Activated gamma-delta T cell (primary cell): ENCODE measurements around the gene TMC5.

Experiments used
- DNase-seq: peaks from one replicate; lab custom pipeline; 2025; lab: John Stamatoyannopoulos, UW

The TMC5 gene

DNA sequence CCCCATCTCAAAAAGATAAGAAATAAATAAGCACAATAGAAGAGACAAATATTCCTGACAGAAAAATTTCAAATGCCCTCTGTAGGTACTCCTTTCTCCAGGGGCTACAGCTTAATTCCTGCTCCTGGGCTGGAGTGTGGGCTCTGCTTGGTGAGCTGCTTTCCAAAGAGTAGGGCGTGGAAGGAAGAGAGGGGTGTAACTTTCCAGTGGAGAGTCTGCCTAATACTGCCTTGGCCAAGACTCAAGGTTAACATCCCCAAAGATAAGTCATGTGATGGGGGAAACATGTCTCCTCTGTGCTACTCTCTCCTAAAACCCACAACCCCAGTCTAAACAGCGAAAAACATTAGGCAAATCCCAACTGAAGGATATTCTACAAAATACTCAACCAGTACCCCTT lies 42.7 kb downstream of the TMC5 start:
- no peak for DNase-seq

- DNase-seq, result no peak
These were observed 46.0 kb downstream of the TMC5 start for GRCh38 chr16:19463468-19464315.

GRCh38 chr16:19468300-19468699 lies 50.6 kb downstream of the TMC5 start:
- no peak for DNase-seq

DNA sequence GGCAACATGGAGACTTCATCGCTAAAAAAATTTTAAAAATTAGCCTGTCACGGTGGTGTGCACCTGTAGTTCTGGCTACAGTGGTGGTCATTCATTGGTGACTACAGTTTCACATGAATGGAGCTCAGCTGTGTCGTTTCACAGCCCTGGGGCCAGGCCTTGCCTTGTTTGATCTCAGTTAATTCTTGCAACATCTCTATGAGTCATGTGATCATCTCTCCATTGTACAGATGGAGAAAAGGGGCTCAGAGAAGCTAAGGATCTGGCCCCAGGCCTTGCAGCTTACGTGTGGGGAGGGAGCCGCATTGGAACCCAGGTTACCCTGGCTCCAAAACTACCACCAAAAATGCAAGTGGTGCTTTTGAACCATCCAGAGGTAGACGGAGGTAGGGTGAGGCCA lies 54.8 kb downstream of the TMC5 start:
- DNase-seq, result no peak

DNA sequence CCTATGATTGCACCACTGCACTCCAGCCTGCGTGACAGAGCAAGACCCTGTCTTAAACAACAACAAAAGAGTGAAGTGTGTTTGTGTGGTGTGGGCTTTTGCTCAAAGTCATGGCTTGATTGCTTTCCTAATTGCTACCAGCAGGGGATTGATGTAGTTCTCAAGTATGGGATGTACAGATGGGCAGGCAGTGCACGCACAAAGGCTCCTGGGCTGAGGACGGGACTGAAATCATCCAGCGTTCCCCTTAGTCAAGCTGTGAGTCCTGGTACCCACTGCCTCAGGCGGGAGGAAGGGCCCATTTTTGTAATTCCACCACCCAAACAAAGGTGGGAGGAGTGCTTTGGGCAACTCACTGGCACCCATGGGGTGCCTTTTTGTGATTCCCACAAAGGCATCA lies 56.9 kb downstream of the TMC5 start:
- DNase-seq, result no peak

DNA sequence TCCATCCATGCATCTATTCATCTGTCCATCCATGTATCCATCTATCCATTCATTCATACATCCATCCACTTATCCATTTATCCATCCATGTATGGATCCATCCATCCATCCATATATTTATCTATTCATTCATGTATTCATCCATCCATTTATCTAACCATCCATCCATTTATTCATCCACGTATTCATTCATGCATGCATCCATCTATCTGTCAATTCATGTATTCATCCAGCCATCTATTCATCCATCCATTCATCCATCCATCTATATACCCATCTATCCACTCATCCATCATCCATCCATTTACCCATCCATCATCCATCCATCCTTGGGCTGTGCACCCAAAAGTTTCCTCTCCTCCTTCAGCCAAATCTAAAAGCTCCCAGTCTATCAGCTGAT lies 60.8 kb downstream of the TMC5 start:
- no peak for DNase-seq

- DNase-seq, result no peak
These were observed 61.6 kb downstream of the TMC5 start for GRCh38 chr16:19479302-19479721.

GRCh38 chr16:19481296-19481695 lies 63.6 kb downstream of the TMC5 start:
- no peak for DNase-seq

GRCh38 chr16:19481769-19482168 lies 64.1 kb downstream of the TMC5 start:
- DNase-seq, result no peak

- no peak for DNase-seq
These were observed 64.6 kb downstream of the TMC5 start for GRCh38 chr16:19482291-19482690.

DNA sequence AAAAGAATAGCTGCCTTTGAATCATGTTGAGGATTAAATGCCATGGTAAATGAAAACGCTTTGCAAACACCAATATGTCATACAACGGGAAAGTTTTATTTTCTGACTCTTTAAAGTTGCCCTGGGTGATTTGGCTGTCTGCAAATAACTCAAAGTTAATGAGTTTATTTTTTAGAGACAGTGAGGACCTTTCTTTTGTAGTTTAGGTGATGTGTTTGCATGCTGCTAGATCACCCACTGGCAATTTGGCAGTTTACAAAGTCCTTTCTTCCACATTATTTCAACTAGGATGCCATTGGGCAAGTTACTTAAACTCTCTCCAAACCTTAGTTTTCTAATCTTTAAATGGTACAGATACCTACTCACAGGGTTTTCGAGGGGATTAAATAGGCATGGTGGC lies 66.4 kb downstream of the TMC5 start:
- DNase-seq, result no peak

DNA sequence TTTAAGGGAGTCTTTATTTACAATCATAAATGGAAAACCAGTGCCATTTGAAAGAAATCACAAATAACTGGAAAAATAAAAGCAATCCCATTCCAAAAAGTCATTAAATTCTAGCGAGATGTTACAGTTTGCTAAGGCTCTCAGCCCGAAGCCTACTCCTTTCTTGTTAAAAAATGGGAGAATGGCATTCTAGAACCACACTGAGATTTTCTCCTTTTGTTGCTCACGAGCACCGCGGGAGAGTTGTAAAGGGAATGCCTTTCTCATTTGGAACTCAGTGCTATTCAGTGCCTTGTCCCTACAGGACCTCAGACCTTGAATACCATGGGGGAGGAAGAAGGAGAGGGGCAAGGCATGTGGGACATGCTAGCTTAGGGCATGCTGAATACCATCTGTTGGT lies 67.9 kb downstream of the TMC5 start:
- DNase-seq, result no peak

GRCh38 chr16:19486051-19486450 lies 68.4 kb downstream of the TMC5 start:
- no peak for DNase-seq

GRCh38 chr16:19486750-19487325 lies 69.2 kb downstream of the TMC5 start:
- DNase-seq, result no peak

GRCh38 chr16:19488213-19488640 lies 70.5 kb downstream of the TMC5 start:
- no peak for DNase-seq

- no peak for DNase-seq
These were observed 72.9 kb downstream of the TMC5 start for GRCh38 chr16:19490619-19491018.

GRCh38 chr16:19497176-19497575 lies 79.5 kb downstream of the TMC5 start:
- no peak for DNase-seq

DNA sequence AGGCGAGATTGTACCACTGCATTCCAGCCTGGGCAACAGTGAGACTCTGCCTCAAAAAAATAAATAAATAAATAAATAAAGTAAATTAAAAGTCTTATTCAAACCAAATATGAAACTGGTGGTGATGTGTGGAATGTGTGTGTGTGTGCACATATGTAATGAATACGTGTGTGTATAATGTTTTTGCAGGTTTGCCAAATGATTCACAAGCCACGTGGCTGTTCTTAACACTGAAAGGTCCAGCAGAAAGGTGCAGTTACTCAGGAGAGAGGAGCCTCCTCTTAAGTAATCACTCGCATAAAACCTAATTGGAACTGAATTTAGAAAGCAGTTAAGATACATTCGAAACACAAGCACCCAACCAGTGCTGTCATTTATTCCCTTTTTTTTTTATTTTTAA lies 81.3 kb downstream of the TMC5 start:
- no peak for DNase-seq

- no peak for DNase-seq
These were observed 81.8 kb downstream of the TMC5 start for GRCh38 chr16:19499481-19499880.

DNA sequence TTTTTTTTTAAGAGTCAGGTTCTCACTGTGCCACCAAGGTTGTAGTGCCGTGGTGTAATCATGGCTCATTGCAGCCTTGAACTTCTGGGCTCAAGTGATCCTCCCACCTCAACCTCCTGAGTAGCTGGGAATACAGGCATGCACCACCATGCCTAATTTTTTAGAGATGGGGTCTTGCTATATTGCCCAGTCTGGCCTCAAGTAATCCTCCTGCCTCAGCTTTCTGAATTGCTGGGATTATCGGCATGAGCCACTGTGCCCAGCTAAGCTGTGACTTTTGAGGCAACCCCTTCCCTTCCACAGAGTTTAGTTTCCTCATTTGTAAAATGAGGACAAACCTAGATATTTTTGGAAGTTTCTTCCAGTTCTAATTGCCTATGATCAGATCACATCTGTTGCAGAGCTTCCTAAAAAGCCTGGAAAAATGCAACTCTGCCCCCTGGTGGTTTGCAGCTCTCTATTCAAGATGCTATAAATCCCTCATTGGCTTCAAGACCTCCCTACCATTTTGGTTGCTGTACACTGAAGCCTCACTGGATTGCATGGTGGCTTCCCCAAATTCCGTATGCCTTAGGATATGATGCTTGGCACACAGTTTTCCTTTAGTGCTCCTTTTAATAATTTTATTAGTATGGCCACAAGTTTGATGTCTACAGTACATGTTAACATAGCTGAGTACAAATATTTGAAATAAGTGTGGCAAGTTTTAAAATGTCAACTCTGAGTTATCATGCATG lies 84.9 kb downstream of the TMC5 start:
- DNase-seq, result no peak

DNA sequence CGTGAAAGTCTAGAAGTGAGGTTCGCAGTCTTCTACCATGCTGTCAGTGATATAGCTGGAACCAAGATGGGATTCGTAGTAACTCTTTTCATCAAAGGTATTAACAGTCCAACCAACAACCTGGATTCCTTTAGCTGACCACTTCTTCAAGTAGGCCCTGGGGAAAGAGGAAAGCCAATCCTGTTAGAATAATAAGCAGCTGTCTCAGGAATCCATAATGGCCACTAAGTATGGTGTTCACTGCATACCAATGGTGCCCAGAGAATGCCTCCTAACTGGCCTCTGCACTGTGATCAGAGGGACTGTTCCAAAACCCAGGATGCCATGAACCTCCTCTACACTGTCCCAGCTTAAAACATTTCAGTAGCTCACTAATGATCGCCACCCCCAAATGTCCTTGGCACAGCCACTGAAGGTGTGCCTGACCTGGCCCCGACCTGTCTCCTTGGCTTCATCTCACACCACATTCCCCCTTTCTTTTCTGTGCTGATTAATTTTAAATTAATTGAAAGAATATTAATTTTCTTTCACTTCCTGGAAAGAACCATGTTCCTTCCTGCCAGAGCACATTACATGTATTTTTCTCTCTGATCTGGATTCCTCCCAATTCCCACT lies 85.9 kb downstream of the TMC5 start:
- no peak for DNase-seq

GRCh38 chr16:19505600-19506303 lies 88.1 kb downstream of the TMC5 start:
- no peak for DNase-seq
